Stimulated activated CD8-positive, alpha-beta memory T cell treated with anti-CD3 and anti-CD28 coated beads, Interleukin-12 subunit alpha, Interleukin-12 subunit beta, amount 100 ng/mL, for 4 hours (primary cell): Measurements from ENCODE around the gene KRTAP15-1.

Experiments
- DNase-seq: peaks from one replicate; pipeline ENCODE4 v3.0.0-alpha.2; 2020; ENCODE audit warnings: low read depth

Gene KRTAP15-1, protein sequence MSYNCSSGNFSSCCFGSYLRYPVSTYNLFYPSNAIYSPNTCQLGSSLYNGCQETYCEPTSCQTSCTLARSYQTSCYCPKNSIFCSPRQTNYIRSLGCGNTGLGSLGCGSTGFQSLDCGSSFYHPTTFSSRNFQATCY

DNA sequence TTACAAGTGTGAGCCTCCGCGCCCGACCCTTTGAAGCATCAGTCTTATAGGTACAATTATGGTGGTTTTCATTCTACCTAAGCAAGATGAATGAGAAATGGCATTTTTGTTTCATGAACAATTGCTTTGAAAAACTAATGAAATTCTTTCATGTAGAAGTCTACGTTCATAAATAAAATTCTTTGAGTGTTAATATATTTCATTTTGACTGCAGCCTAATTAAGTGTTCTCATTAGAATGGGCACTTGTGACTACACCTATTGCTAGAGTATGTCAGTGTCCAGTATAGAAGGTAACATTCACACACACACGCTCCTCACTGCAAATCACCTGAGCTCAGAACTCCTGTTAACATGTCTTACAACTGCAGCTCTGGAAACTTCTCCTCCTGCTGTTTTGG lies at the start of gene KRTAP15-1:
KRTAP15-1 (plus strand) TSS at position 301 of the 400 bp plus-strand sequence; CDS start at position 354, 53 bp downstream.
- DNase-seq: no peak

GRCh38 chr21:30391492-30392025 lies 48.5 kb upstream of the KRTAP15-1 start:
- no peak for DNase-seq

DNA sequence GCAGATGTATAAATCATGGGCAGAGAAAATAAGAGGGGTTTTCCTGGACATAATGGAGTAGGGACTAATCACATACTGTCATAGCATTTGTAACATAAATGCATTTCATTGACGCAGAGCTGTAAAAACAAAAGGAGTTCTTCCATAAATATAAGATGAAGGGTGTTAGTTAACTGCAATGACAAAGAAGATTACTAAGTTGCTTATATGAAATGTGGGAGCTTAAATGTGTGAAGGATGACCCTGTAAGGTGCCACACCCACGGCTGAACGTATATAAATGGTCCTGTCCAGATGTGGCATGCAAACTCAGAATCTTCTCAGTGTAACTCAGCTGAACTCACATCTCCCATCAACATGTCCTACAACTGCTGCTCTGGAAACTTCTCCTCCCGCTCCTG lies 44.3 kb upstream of the KRTAP15-1 start, which contains the start of gene KRTAP13-1:
KRTAP13-1 (plus strand) TSS at position 301 of the 400 bp plus-strand sequence; CDS start at position 357, 56 bp downstream.
- DNase-seq: no peak

- DNase-seq: no peak
These were observed 31.1 kb upstream of the KRTAP15-1 start for GRCh38 chr21:30408782-30409494.

DNA sequence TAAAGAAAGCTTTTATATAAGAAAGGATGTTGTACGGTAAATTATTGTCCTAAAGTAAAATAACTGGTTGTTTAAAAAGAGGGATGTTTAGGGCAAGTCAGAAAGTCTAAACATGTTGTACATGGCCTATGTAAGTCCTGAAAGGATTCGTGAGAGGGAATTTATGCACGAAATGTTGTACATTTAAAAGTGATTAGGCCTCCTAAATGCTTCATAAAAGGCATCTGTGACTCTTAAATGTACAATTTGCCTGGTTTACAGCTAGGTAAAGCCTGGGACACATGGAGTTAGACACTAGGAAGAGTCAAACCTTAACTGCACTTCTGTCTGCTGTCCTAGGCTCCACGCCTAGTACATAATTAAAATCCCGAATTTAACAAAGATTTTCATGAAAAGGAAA lies 24.1 kb upstream of the KRTAP15-1 start:
- no peak for DNase-seq

- DNase-seq: no peak
These were observed 14.2 kb upstream of the KRTAP15-1 start, which contains the start of gene KRTAP13-3 for GRCh38 chr21:30425826-30426225. Gene KRTAP13-3, minus strand, starts transcription at chr21:30425926. Its CDS starts 14 bp downstream, at chr21:30425912.

- DNase-seq: no peak
These were observed 13.3 kb upstream of the KRTAP15-1 start for GRCh38 chr21:30426731-30427130.

GRCh38 chr21:30430170-30430655 lies 9.9 kb upstream of the KRTAP15-1 start, which contains the start of gene KRTAP13-4:
Gene KRTAP13-4, plus strand, starts transcription at chr21:30430220. Its CDS starts 56 bp downstream, at chr21:30430276.
- no peak for DNase-seq

DNA sequence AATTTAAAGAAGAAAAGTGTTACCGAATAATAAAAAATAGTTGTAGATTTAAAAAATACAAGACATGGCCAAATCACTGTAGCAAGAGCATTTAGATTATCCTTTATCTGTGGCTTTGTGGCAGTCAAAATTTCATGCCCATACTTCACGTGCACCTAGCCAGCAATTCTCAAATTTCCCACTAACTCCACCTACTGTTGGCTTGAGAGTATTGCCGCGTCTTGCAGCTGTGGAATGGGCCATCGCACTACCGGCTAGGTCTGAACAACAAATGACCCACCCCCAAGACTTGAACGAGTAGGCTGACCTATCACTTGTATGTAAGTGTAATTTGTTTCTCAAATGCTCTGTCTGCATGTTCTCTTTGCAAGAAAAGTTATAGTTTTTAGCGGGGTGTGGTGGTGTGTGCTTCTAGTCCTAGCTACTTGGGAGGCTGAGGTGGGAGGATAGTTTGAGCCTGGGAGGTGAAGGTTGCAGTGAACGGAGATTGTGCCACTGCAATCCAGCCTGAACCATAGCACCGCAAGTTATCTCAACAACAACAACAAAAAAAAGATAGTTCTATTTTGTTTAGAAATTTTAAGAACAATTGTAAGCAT lies 5.9 kb upstream of the KRTAP15-1 start:
- DNase-seq: no peak

GRCh38 chr21:30437010-30437565 lies 3.0 kb upstream of the KRTAP15-1 start:
- DNase-seq: no peak

DNA sequence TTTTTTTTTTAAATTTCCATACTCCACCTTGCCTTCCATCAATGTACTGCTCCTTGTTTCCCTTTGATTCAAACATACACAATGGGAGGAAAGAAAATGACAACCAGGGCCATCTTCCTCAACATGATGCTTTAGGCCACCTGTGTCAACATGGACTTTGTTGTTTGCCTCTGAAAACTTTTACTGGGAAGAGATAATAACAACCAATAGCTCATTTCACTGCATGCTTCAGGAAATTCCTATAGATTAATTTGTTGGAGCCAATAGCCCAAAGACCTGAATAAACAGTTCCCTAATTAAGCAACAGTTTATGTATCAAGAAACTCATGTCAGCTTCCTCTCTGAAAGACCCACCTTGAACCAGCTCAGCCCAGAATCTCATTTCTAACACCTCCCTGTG lies 3.2 kb downstream of the KRTAP15-1 start:
- DNase-seq: no peak

- DNase-seq: no peak
These were observed 4.1 kb downstream of the KRTAP15-1 start for GRCh38 chr21:30444204-30444603.

DNA sequence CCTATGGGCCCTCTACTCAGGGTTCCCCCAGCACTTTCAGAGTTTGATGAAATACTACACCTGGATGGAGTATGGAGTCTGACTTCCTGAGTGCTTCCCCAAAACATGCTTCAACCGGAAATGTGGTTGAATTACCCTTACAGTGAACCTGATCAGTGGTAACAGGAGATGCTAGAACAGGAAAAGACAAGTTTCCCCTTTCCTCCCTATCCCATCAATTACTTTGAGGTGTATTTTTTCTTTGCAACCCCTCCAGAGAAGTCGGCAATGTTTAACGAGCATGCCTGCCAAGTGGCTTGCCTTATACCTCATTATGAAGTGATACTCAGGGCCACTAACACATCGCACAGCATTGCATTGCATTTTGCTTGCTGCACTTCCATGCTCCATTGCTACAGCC lies 7.0 kb downstream of the KRTAP15-1 start:
- DNase-seq: no peak

DNA sequence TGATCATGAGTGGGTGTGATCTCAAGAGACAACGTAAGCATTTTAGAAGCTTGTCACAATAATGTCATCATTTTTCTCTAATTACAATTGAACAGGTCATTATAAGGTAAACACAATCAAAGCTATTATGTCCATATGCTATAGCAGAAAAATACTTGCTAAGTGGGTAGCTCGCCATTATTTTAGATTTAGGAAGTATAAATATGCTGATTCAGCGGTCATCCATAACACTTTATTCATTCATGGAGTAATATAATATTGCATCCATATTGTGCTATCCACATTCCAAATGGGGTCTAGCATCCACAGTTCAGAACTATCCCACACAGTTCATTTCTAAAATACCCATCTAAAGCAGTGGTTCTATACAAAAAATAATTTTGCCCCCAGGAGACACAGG lies 8.4 kb downstream of the KRTAP15-1 start:
- no peak for DNase-seq

DNA sequence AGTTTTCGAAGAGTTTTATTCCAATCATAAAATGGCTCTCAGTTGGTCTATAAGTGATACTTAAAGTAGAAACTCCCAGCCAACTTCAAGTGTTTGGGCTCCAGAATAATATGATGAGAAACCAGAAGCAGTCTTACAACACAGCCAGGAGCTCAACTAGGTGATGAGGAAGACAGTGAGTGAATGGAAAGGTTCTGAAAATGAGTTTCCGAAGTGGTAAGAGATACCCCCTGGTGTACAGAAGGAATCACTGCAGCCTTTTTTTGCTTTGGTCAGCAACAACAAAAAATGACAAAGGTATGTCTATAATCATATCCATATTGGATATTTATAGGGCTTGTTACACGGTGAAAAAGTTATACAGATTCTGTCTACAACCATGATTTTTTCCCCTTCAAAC lies 23.6 kb downstream of the KRTAP15-1 start:
- DNase-seq: no peak

DNA sequence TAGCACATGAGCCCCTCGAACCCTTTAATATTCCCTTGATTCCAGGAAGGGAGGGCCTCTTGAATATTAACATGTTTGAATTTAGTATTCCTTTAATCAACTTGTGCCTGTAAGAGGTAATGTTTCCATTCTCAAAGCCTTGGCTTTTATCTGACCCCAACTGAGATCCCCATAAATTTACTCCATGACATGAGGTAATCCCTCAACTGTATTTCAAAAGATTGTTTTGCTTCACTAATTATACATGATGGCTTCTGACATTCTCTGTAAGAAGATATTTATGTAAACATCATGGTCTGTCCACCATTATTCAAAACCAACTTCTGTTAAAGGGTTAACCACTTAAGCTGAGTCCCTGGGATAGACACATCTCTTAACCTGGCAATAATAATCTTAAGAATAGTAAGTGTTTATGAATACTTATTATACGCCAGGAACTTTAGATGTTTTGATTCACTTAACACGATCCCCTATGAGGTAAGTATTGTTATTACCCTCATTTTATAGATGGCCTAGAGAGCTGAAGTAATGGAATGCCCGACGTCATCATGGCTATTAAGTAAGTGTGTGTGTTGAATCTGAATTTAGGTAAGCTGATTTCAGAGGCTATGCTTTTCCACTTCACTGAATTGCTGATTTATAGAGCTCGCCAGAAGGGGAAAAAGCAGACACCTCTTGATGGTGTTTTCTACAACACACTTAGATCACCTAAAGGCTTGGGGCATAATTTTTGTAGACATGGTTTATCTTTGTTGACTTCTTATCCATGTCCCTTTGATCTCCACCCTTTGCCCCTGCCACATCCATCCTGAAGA lies 29.0 kb downstream of the KRTAP15-1 start:
- DNase-seq: no peak

DNA sequence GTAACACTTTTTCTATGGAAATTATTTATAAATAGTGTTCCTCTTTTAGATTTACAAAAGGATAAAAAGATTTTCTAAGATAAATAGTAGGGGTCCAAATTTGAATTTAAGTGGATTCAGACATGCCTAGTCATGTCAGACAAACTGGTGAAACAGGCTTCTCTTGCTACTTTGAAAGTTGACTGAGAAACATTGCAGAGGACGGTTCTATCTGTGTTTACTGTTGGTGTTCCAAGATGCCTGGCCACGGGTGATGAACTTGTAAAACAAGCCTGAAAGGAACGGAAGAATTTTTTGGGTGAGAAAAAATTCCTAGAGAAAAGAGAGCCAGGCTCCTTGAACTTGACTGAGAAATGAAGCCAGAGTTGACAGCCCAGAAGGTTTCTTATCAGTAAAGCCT lies 37.9 kb downstream of the KRTAP15-1 start:
- DNase-seq: no peak

GRCh38 chr21:30479259-30479658 lies 39.2 kb downstream of the KRTAP15-1 start:
- no peak for DNase-seq

- DNase-seq: no peak
These were observed 40.1 kb downstream of the KRTAP15-1 start, which contains the start of gene KRTAP19-1 for GRCh38 chr21:30480145-30480544. Gene KRTAP19-1, minus strand, starts transcription at chr21:30480367. Its CDS starts 50 bp downstream, at chr21:30480317.

DNA sequence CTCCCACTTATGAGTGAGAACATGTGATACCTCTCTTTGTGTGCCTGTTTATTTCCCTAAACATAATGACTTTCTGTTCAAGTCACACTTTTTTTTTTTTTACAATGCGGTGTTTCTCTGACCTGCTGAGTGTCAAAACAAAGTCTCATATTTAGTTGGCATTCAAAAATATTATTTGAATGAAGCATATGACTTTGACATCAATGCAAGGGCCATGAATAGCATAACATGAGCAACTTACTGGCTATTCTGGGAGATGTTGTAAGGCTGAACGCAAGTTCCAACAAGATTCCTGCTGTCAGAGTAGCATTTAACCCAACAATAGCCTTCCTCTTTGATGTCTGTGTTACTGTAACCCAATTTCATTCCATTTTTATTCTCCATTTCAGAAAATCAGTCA lies 42.1 kb downstream of the KRTAP15-1 start:
- no peak for DNase-seq

GRCh38 chr21:30486180-30486579 lies 46.1 kb downstream of the KRTAP15-1 start:
- DNase-seq: no peak
